Hepatocyte (in vitro differentiated cells): Measurements from ENCODE around the gene PACRGL. TPM values are rescaled to one million over a fixed set of nuclear protein-coding genes. Genes with fewer than 3 reads are reported as not detected.

Source experiments
- DNase-seq: peaks from one replicate; pipeline ENCODE4 v3.0.0-alpha.2; 2016; ENCODE audit warnings: low spot score
- H2AFZ ChIP-seq: fragments of 200-600 bp; sonication (generic); 2 replicates; pipeline ENCODE4 v1.6.0; 2016; ENCODE audit warnings: antibody characterized with exemption, mild to moderate bottlenecking
- H3K27ac ChIP-seq: fragments of 200-600 bp; sonication (generic); 2 replicates; pipeline ENCODE4 v1.5.1; 2016; ENCODE audit warnings: mild to moderate bottlenecking
- H3K27me3 ChIP-seq: fragments of 200-600 bp; sonication (generic); 2 replicates; pipeline ENCODE4 v1.6.1; 2016
- H3K36me3 ChIP-seq: fragments of 200-600 bp; sonication (generic); replicated peaks from 2 replicates; pipeline ENCODE4 v1.5.1; 2016; ENCODE audit warnings: low read depth; ENCODE audit not compliant: insufficient read depth
- H3K4me1 ChIP-seq: fragments of 200-600 bp; sonication (generic); 2 replicates; pipeline ENCODE4 v1.5.1; 2016; ENCODE audit warnings: mild to moderate bottlenecking, moderate library complexity; ENCODE audit not compliant: insufficient read depth
- H3K4me2 ChIP-seq: fragments of 200-600 bp; sonication (generic); 2 replicates; pipeline ENCODE4 v1.6.0; 2016
- H3K4me3 ChIP-seq: fragments of 200-600 bp; sonication (generic); 2 replicates; pipeline ENCODE4 v1.5.1; 2016; ENCODE audit warnings: mild to moderate bottlenecking
- H3K79me2 ChIP-seq: fragments of 200-600 bp; sonication (generic); 2 replicates; pipeline ENCODE4 v1.6.0; 2017; ENCODE audit warnings: mild to moderate bottlenecking
- H3K9me2 ChIP-seq: fragments of 200-600 bp; sonication (generic); replicated peaks from 2 replicates; pipeline ENCODE4 v1.6.0; 2017; ENCODE audit warnings: mild to moderate bottlenecking; ENCODE audit not compliant: insufficient read depth
- H3K9me3 ChIP-seq: fragments of 200-600 bp; sonication (generic); 2 replicates; pipeline ENCODE4 v1.5.1; 2016; ENCODE audit warnings: low read depth, mild to moderate bottlenecking
- H4K20me1 ChIP-seq: fragments of 200-600 bp; sonication (generic); 2 replicates; pipeline ENCODE4 v1.6.0; 2016; ENCODE audit warnings: mild to moderate bottlenecking; ENCODE audit not compliant: insufficient read depth, poor library complexity, severe bottlenecking
- EZH2 ChIP-seq: fragments of 200-600 bp; sonication (generic); IDR thresholded peaks from 2 replicates; pipeline ENCODE4 v1.6.1; 2016; ENCODE audit warnings: antibody characterized with exemption, mild to moderate bottlenecking, borderline replicate concordance
- EZH2phosphoT487 ChIP-seq: fragments of 200-600 bp; sonication (generic); IDR thresholded peaks from one replicate; pipeline ENCODE4 v1.6.1; 2018; ENCODE audit warnings: antibody characterized with exemption, mild to moderate bottlenecking, low read depth, moderate library complexity; ENCODE audit not compliant: unreplicated experiment, severe bottlenecking
- WGBS: methylation state at CpG from one replicate; pipeline ENCODE4 v1.1.6; 2016; ENCODE audit warnings: low lambda C conversion rate; ENCODE audit errors: missing lambda C conversion rate; 5-methylcytosine and 5-hydroxymethylcytosine counted together
- polyA plus RNA-seq: library from polyadenylated mRNA; unstranded; fragments of >200 nt; fragmentation: Nextera tagmentation; extraction: Ambion mirVana; gene quantifications from 2 replicates; pipeline ENCODE4 v1.2.1, GENCODE V29; 2016
- total RNA-seq: library from RNA; depleted of rRNA; stranded (reverse); fragments of >200 nt; gene quantifications from 2 replicates; pipeline ENCODE4 v1.2.3, GENCODE V29; 2014
- TF ChIP-seq, protein P1 (sequence below): fragments of 200-600 bp; sonication (generic); IDR thresholded peaks from 2 replicates; pipeline ENCODE4 v1.5.1; 2016; ENCODE audit warnings: antibody characterized with exemption, mild to moderate bottlenecking; ENCODE audit not compliant: poor library complexity

PACRGL gene
- total and polyA plus RNA-seq, 2 experiments from 2014 or later = 10.4 to 16.0 TPM

DNA sequence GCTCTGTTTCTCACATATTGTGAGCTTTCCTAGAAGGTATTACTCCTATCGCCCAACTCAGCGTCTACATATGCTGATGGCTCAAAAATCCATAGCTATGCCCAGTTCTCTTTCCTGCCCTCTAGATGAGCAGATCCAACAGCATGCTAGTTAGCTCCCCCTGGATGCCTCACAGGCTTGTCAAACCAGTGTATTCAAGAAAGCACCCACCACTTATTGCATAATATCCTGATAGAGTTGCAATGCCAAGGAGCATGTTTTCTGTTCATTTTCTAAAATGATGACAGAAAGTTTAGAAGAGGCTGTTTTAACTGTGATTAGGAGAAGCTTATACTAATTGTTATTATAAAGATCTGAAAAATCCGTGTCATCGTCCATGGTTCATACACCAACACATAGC, 1.9 kb upstream of the PACRGL start:
- Histone ChIP-seq H3K9me2 (no peaks in the 10 kb centered on the region), H3K79me2 (peaks cover 18% of the 10 kb centered on the region), H3K36me3 (no peaks in the 10 kb centered on the region), H4K20me1 (no peaks in the 10 kb centered on the region), H3K27me3 (no peaks in the 10 kb centered on the region), H3K4me1 (peaks cover 5% of the 10 kb centered on the region), H3K4me2 (no peak overlapping the region), H3K9me3 (no peaks in the 10 kb centered on the region), H3K27ac (no peak overlapping the region), H2AFZ (no peak overlapping the region), H3K4me3 (no peak overlapping the region)
- TF ChIP-seq, protein P1, sequence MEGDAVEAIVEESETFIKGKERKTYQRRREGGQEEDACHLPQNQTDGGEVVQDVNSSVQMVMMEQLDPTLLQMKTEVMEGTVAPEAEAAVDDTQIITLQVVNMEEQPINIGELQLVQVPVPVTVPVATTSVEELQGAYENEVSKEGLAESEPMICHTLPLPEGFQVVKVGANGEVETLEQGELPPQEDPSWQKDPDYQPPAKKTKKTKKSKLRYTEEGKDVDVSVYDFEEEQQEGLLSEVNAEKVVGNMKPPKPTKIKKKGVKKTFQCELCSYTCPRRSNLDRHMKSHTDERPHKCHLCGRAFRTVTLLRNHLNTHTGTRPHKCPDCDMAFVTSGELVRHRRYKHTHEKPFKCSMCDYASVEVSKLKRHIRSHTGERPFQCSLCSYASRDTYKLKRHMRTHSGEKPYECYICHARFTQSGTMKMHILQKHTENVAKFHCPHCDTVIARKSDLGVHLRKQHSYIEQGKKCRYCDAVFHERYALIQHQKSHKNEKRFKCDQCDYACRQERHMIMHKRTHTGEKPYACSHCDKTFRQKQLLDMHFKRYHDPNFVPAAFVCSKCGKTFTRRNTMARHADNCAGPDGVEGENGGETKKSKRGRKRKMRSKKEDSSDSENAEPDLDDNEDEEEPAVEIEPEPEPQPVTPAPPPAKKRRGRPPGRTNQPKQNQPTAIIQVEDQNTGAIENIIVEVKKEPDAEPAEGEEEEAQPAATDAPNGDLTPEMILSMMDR = no peak
- TF ChIP-seq EZH2 (no peak), EZH2phosphoT487 (no peak)
- 84% methylated on average over 4 of the region's 4 CpGs for WGBS
- no peak for DNase-seq

DNA sequence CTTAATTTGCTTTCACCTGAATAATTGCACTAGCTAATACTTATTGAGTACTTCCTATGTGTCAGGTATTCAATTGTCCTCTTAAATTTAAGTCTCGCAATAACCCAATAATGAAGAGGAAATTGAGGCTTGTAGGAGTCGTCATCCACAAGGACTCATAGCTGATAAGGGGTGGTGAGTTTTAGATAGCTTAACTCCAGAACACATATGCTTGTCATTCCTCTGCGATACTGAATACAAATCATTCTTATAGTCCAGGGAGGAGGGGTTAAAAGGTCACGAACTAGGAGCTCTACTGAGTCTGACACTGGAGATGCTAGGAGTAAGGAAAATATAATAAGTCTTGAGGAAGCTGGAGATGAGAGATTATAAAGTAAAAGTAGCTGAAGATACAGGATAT, 1.4 kb upstream of the PACRGL start:
- no peak for DNase-seq
- Histone ChIP-seq H3K4me1 (peaks cover 5% of the 10 kb centered on the region), H3K27me3 (no peaks in the 10 kb centered on the region), H3K4me3 (no peak overlapping the region), H3K4me2 (no peak overlapping the region), H3K9me3 (no peaks in the 10 kb centered on the region), H4K20me1 (no peaks in the 10 kb centered on the region), H3K36me3 (no peaks in the 10 kb centered on the region), H2AFZ (no peak overlapping the region), H3K79me2 (peaks cover 18% of the 10 kb centered on the region), H3K27ac (no peak overlapping the region), H3K9me2 (no peaks in the 10 kb centered on the region)
- no peak for TF ChIP-seq EZH2phosphoT487
- WGBS = 54% methylated on average over 4 of the region's 4 CpGs

DNA sequence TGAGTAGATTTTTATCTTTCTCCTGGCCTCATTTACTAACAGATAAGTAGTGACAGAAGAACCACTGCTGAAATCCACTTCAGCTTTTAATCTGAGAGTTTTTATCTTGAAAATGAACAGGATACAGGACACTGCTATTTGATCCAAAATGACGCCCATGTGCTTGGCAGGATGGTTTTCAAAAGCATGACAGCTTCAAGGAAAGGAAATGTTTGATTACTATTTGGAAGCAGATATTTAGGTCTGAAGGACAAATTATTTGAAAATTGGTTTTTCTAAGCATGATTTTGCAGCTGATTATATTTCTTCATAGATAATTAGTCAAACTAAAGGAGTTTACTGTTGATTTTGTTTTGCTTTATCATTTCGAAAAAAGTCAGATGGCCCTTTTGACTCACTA, 11.1 kb downstream of the PACRGL start:
- no peak for TF ChIP-seq EZH2phosphoT487
- no peak for TF ChIP-seq EZH2
- TF ChIP-seq, protein P1 = no peak
- 92% methylated on average over 2 of the region's 2 CpGs for WGBS

GRCh38 chr4:20723019-20723418, 22.8 kb downstream of the PACRGL start:
- Histone ChIP-seq H3K27ac (no peak overlapping the region), H3K79me2 (no peaks in the 10 kb centered on the region), H2AFZ (no peak overlapping the region), H3K9me3 (no peaks in the 10 kb centered on the region), H3K9me2 (no peaks in the 10 kb centered on the region), H3K4me1 (no peaks in the 10 kb centered on the region), H3K27me3 (no peaks in the 10 kb centered on the region), H3K36me3 (no peaks in the 10 kb centered on the region), H3K4me2 (no peak overlapping the region), H3K4me3 (no peak overlapping the region), H4K20me1 (no peaks in the 10 kb centered on the region)
- 91% methylated on average over 3 of the region's 3 CpGs for WGBS
- DNase-seq = no peak
- no peak for TF ChIP-seq EZH2phosphoT487
- TF ChIP-seq EZH2 = no peak
- TF ChIP-seq, protein P1 = no peak

More for the DNA sequence above, 11.1 kb downstream of the PACRGL start:
- DNase-seq = no peak
- Histone ChIP-seq H3K27me3 (no peaks in the 10 kb centered on the region), H3K36me3 (no peaks in the 10 kb centered on the region), H3K9me2 (no peaks in the 10 kb centered on the region), H3K4me2 (no peak overlapping the region), H2AFZ (no peak overlapping the region), H3K9me3 (no peaks in the 10 kb centered on the region), H3K27ac (no peak overlapping the region), H3K4me3 (no peak overlapping the region), H3K4me1 (no peaks in the 10 kb centered on the region), H4K20me1 (no peaks in the 10 kb centered on the region), H3K79me2 (no peaks in the 10 kb centered on the region)
